Breast epithelium (tissue), 4 donors: ENCODE data around the gene GCA. TPM values are rescaled to one million over a fixed set of nuclear protein-coding genes. Genes with fewer than 3 reads are reported as not detected.

ENCODE experiments used
- DNase-seq, 2 donors: peaks; one replicate each; pipeline ENCODE4 v3.0.0-alpha.2; 2019; ENCODE audit warnings: low spot score in 2 of 2
- H3K27ac ChIP-seq, 2 donors: fragments of 200-600 bp; sonication (generic) in 1 of 2; one replicate each; pipeline ENCODE4 v1.5.1; 2016 to 2019; ENCODE audit warnings: mild to moderate bottlenecking in 1 of 2
- H3K27me3 ChIP-seq, 2 donors: fragments of 200-600 bp; sonication (generic) in 1 of 2; one replicate each; pipeline versions ENCODE4 v1.5.1 to v1.6.0; 2017 to 2019; ENCODE audit warnings: control low read depth in 1 of 2, mild to moderate bottlenecking in 1 of 2
- H3K36me3 ChIP-seq: fragments of 200-600 bp; one replicate; pipeline ENCODE4 v1.5.1; 2019
- H3K4me1 ChIP-seq, 2 donors: fragments of 200-600 bp; sonication (generic); one replicate each; pipeline ENCODE4 v1.5.1; 2016 to 2019; ENCODE audit warnings: control low read depth in 1 of 2
- H3K4me3 ChIP-seq, 3 donors: fragments of 200-600 bp; sonication (generic); 1 replicate in 2 of 3; 2 replicates in 1 of 3; pipeline ENCODE4 v1.5.1; 2016 to 2019; ENCODE audit warnings: mild to moderate bottlenecking in 3 of 3, moderate library complexity in 2 of 3
- H3K9me3 ChIP-seq, 2 donors: fragments of 200-600 bp; sonication (generic) in 1 of 2; one replicate each; pipeline ENCODE4 v1.5.1; 2016 to 2019; ENCODE audit warnings: control low read depth in 1 of 2
- POLR2A ChIP-seq: fragments of 450-650 bp; IDR thresholded peaks from one replicate; pipeline ENCODE4 v1.6.1; 2016; ENCODE audit warnings: antibody characterized with exemption, mild to moderate bottlenecking, moderate library complexity
- POLR2AphosphoS5 ChIP-seq, 3 donors: sonication (generic); formaldehyde crosslinking; IDR thresholded peaks; one replicate each; pipeline ENCODE4 v1.6.1; 2017; ENCODE audit warnings: antibody characterized with exemption in 3 of 3
- intact Hi-C: fragments of 100-400 bp; cut with DNase I; formaldehyde crosslinking; loops from one replicate; pipeline ENCODE4 v1.15.1; 2023; ENCODE audit warnings: low total_unique reads
- total RNA-seq, 3 donors: library from RNA; depleted of rRNA; stranded (reverse); fragments of >200 nt; gene quantifications; one replicate each; pipeline ENCODE4 v1.1.0, GENCODE V29; 2016
- TF ChIP-seq, protein P1 (sequence below), 3 donors: fragments of 450-650 bp; IDR thresholded peaks; one replicate each; pipeline ENCODE4 v1.5.1; 2016 to 2017; ENCODE audit warnings: antibody characterized with exemption in 3 of 3, mild to moderate bottlenecking in 3 of 3, moderate library complexity in 3 of 3

The GCA gene
- 10 to 100 TPM; 18.9 to 36.6 (median 24.6) TPM for total RNA-seq

GRCh38 chr2:162343824-162344616, at the start of gene GCA:
GCA (plus strand) TSS chr2:162344132; CDS start chr2:162344249, 117 bp downstream.
- TF ChIP-seq, protein P1, sequence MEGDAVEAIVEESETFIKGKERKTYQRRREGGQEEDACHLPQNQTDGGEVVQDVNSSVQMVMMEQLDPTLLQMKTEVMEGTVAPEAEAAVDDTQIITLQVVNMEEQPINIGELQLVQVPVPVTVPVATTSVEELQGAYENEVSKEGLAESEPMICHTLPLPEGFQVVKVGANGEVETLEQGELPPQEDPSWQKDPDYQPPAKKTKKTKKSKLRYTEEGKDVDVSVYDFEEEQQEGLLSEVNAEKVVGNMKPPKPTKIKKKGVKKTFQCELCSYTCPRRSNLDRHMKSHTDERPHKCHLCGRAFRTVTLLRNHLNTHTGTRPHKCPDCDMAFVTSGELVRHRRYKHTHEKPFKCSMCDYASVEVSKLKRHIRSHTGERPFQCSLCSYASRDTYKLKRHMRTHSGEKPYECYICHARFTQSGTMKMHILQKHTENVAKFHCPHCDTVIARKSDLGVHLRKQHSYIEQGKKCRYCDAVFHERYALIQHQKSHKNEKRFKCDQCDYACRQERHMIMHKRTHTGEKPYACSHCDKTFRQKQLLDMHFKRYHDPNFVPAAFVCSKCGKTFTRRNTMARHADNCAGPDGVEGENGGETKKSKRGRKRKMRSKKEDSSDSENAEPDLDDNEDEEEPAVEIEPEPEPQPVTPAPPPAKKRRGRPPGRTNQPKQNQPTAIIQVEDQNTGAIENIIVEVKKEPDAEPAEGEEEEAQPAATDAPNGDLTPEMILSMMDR (IDR thresholded peaks at IDR 0.05): peak in 1 of 3 donors; percentile 16
- TF ChIP-seq POLR2AphosphoS5 (IDR thresholded peaks at IDR 0.05): peak; percentile 59 to 73 (median 62)
- TF ChIP-seq POLR2A: no peak
- no peaks in the 10 kb centered on the region for H3K36me3 ChIP-seq
- H3K4me3 ChIP-seq: peak within 1 kb of the TSS; percentile 78 to 86 (median 78)
- no peaks in the 10 kb centered on the region for H3K27me3 ChIP-seq
- H3K27ac ChIP-seq: peak within 1 kb of the TSS; percentile 81 to 83
- peak; percentile 97 to 98 for DNase-seq
- intact Hi-C loops: no loop called here
- H3K9me3 ChIP-seq: no peaks in the 10 kb centered on the region
- no peaks in the 10 kb centered on the region for H3K4me1 ChIP-seq

GRCh38 chr2:162295009-162295408, 48.9 kb upstream of the GCA start:
- Histone ChIP-seq H3K9me3 (no peaks in the 10 kb centered on the region), H3K4me3 (no peak overlapping the region), H3K36me3 (peaks cover 6% of the 10 kb centered on the region), H3K27ac (no peak overlapping the region), H3K27me3 (no peaks in the 10 kb centered on the region), H3K4me1 (no peaks in the 10 kb centered on the region)
- intact Hi-C loops: no loop called here
- TF ChIP-seq, protein P1 (IDR thresholded peaks at IDR 0.05): no peak
- TF ChIP-seq POLR2AphosphoS5 (IDR thresholded peaks at IDR 0.05) (no peak), POLR2A (no peak)
- DNase-seq: no peak

DNA sequence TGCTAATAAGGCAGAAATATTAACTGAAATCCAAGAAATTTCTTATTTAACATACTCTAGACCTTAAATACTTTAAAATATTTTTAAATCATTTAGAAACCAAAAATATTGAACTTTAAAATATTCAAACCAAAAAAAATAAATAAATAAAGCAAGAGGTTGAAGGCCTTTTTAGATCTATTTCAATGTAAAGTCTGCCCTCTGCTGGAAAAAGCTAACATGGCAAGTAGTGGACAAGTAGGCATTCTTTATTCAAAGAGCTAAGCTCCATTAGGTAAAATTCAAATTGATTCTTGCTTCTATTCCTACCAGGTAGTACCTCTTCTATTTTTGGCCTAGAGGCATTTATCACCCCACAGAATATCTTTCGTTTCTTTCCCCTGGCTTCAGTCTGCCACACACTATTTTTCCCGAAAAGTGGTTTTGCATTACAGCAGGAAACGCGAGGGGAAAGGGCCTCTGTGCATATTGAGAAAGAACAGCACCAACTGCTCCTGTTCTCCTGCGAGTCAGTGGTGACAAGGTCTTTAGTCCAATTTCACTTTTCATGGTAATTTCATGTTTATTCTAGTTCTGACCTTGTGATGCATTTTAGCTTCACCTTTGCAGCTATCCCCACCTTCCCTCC, 45.9 kb upstream of the GCA start:
- H3K9me3 ChIP-seq: no peaks in the 10 kb centered on the region
- H3K27me3 ChIP-seq: no peaks in the 10 kb centered on the region
- H3K36me3 ChIP-seq: no peaks in the 10 kb centered on the region
- no peaks in the 10 kb centered on the region for H3K4me1 ChIP-seq
- no peak overlapping the region for H3K4me3 ChIP-seq
- H3K27ac ChIP-seq: no peak overlapping the region
- TF ChIP-seq, protein P1 (IDR thresholded peaks at IDR 0.05): peak; percentile 70 to 74 (median 70)
- no peak for TF ChIP-seq POLR2AphosphoS5 (IDR thresholded peaks at IDR 0.05)
- intact Hi-C loops: no loop called here
- DNase-seq: no peak

DNA sequence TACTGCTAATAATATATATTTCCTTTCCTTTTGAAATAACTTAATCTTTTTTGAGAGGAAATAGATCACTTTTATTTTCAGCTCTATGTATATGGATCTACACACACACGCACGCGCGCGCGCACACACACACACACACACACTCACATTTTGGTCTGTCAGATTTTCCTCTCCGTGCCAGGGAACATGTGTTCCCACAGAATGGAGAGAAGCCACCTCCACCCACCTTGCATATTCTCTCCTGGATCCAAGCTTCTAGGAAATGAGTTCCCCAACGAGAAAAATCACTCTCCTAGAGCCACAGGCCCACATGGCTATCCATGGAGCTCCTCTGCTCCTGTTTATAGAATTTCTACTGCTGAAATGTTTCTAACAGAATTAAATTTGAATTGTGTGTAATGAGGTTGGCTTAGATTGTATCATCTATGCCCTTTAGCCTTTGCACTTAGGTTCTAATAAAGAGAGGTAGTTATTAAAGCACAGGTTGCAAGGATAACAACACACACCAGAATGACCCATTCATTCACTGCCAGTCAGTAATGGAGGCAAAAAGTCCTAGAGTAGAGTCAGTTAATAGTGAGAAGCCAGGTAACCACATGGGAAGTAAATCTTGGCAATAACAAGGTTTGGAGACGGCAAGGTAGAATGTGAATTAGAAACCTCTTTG, 45.1 kb upstream of the GCA start:
- H3K27me3 ChIP-seq: no peaks in the 10 kb centered on the region
- intact Hi-C loops: no loop called here
- no peaks in the 10 kb centered on the region for H3K4me1 ChIP-seq
- H3K36me3 ChIP-seq: peaks cover 4% of the 10 kb centered on the region
- no peak for TF ChIP-seq POLR2AphosphoS5 (IDR thresholded peaks at IDR 0.05)
- no peak for TF ChIP-seq POLR2A
- TF ChIP-seq, protein P1 (IDR thresholded peaks at IDR 0.05): no peak
- no peaks in the 10 kb centered on the region for H3K9me3 ChIP-seq
- DNase-seq: no peak
- no peak overlapping the region for H3K4me3 ChIP-seq
- H3K27ac ChIP-seq: no peak overlapping the region

- intact Hi-C loops: no loop called here
- Histone ChIP-seq H3K27me3 (no peaks in the 10 kb centered on the region), H3K9me3 (no peaks in the 10 kb centered on the region), H3K36me3 (peaks cover 4% of the 10 kb centered on the region), H3K4me1 (no peaks in the 10 kb centered on the region), H3K27ac (no peak overlapping the region), H3K4me3 (no peak overlapping the region)
- DNase-seq: no peak
- TF ChIP-seq POLR2AphosphoS5 (IDR thresholded peaks at IDR 0.05): no peak
Observed at GRCh38 chr2:162300266-162300665, 43.7 kb upstream of the GCA start.
